Measurements from ENCODE around the gene TUBG2. TPM values are rescaled to one million over a fixed set of nuclear protein-coding genes. Genes with fewer than 3 reads are reported as not detected.
"Not testable (repeated sequence)": the region's sequence is repeated elsewhere in the genome, so short reads cannot be mapped to it uniquely, and the experiment has no call there.

TUBG2 gene
- total RNA-seq, 2 donors from 2014 or later, result 17.9 to 19.8 TPM

DNA sequence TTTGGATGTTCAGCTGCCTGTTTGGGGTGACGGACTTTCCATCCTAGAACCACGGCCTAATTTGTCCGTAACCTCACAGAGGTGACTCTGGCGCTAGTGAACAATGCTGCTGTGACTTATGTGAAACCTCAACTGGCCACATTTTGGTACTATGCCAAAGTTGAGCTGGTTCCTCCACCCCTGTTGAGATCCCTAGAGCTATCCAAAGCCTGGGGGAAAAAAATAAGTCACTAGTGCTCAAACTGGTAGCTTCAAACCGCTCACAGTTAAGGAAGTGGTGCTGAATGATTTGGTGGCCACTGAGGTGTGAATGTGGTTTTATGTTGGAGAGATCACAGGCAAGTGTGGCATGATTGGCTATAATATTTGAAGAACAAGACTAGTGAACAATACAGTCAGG is 11.3 kb upstream of the TUBG2 start:
- no peak for DNase-seq (ENCODE audit: low spot score)
- intact Hi-C loops (cut with DNase I), result no loop called here

- no peak for DNase-seq (ENCODE audit: low spot score)
- intact Hi-C loops (cut with DNase I), result no loop called here
Measured at GRCh38 chr17:42651392-42651791, 7.7 kb upstream of the TUBG2 start.

GRCh38 chr17:42653179-42654124 is 5.6 kb upstream of the TUBG2 start:
- intact Hi-C loops (cut with DNase I), result no loop called here
- peak; percentile 93 for DNase-seq (ENCODE audit: low spot score)

DNA sequence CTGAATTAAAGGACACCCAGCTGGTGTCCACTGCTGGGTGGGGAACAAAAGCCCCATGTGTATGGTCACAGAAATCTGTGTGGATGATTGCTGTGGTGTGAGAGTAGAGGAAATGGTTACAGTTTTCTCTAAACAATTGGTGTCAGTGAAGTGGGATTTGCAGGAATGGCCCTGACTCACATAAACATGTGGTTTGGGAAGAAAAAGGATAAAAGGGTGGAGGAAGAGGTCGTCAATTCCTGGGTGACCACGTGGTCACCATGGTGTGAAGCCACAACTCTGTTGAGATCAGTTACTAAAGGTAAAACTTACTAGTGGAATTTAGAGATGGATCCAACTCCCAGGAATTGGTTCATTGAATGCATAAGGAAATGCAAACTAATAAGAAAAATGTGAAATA is 3.6 kb upstream of the TUBG2 start:
- DNase-seq (ENCODE audit: low spot score), result no peak
- intact Hi-C loops (cut with DNase I), result no loop called here

- intact Hi-C loops (cut with DNase I), result no loop called here
- DNase-seq (ENCODE audit: low spot score), result no peak
Measured at GRCh38 chr17:42657824-42658588, 1.1 kb upstream of the TUBG2 start.

GRCh38 chr17:42659932-42660274 is 819 bp downstream of the TUBG2 start:
- intact Hi-C loops (cut with DNase I), result loop anchor here in 1 of 2 donors (5.0 kb wide), 1 partner anchor 48 kb away; no protein-coding TSS in a partner anchor
- DNase-seq (ENCODE audit: low spot score), result not testable (repeated sequence)

DNA sequence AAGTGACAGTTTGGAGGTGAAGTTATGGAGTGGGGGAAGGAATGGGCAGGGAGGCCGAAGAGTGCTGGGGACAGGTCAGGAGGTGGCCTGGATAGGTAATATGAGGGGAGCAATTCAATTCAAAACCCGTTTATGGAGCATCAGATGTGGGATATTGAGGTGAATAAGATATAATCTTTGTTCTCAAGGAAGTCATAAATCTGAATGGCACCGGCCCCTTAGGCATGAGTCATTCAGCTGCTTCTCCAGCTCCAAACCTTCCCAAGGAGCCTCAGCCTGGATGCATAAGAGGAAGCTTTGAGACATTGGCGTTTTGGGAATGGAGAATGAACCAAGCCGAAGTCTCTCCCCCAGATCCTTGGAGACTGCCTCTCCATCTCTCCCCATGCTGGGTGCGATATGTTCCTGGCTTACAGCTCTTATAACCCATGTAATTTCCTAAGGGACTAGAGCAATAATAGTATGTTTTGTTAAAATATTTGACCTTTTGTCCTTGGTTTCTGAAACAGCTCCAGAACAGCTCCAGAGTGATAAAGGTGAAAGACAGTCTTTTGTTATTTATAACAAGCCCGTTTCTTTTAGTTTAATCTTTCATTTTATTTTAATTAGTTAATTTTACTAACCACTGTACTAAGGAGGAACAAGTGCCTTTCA is 1.7 kb downstream of the TUBG2 start:
- DNase-seq (ENCODE audit: low spot score), result peak; percentile 17
- intact Hi-C loops (cut with DNase I), result loop anchor here in 1 of 2 donors (5.0 kb wide), 1 partner anchor 49 kb away; no protein-coding TSS in a partner anchor

- intact Hi-C loops (cut with DNase I), result no loop called here
- peak; percentile 61 for DNase-seq (ENCODE audit: low spot score)
Measured at GRCh38 chr17:42665581-42666001, 6.5 kb downstream of the TUBG2 start.

- peak; percentile 32 for DNase-seq (ENCODE audit: low spot score)
- intact Hi-C loops (cut with DNase I), result not testable (repeated sequence)
Measured at GRCh38 chr17:42666126-42666525, 7.0 kb downstream of the TUBG2 start.

- intact Hi-C loops (cut with DNase I), result no loop called here
- peak; percentile 78 for DNase-seq (ENCODE audit: low spot score)
Measured at GRCh38 chr17:42667088-42667951, 8.2 kb downstream of the TUBG2 start.

DNA sequence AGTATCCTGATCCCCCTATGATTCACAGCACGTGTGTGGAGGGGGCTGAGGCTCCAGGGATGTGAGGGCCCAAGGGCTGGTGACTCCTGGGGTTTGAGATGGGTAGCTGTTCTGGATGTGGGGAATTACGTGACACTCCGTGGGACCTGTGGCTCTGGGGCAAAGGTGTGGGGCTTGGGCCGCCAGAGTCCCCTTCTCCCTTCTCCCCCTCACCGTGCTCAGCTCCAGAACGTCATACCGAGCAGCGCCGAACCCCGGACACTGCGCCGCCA is 10.6 kb downstream of the TUBG2 start:
- no peak for DNase-seq (ENCODE audit: low spot score)
- intact Hi-C loops (cut with DNase I), result no loop called here

- DNase-seq (ENCODE audit: low spot score), result peak; percentile 76
- intact Hi-C loops (cut with DNase I), result loop anchor here in 1 of 2 donors (10.0 kb wide), 1 partner anchor 55 kb away; no protein-coding TSS in a partner anchor
Measured at GRCh38 chr17:42669977-42670788, 11.1 kb downstream of the TUBG2 start.

DNA sequence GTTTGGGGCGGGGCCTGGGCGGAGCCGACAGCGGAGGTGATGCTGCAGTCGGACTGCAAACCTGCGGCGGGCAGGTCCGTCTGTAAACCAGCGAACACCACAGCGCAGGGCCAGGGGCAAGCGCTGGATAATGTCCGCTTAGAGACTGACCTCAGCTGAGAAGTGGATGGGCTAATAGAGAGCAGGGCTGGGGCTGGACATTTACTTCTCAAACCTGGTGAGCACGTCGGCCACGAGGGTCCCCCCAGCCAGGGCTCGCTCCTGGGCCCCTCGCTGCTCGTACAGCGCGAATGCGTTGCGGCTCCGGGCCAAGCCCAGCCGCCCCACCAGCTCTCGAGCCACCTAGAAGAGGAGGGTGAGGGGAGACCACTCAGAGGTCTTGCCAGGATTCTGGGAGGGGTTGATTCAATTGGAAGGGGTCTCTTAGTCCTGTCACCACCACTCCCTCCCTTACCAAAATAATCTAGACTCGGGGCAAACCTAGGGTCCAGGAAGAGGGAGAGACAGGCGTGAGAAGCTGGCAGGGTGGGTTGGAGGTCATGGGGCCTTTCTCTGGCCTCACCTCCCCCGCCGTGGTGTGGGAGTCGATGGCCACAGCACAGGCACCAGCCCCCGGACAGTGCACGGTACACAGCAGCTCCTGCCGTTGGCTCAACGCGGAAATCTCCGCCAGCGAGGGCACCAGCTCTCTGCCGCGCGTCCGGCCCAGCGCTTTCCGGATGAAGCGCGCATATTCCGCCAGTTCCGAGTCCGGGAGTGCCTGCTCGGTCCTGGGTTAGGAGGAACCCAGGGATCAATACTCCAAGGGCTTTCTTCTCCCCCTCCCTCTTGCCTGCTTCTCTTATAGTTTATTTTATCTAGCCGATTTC is 11.9 kb downstream of the TUBG2 start:
- intact Hi-C loops (cut with DNase I), result loop anchor here in 1 of 2 donors (10.0 kb wide), 1 partner anchor 56 kb away; no protein-coding TSS in a partner anchor
- no peak for DNase-seq (ENCODE audit: low spot score)

- no peak for DNase-seq (ENCODE audit: low spot score)
- intact Hi-C loops (cut with DNase I), result loop anchor here in 1 of 2 donors (10.0 kb wide), 1 partner anchor 57 kb away; no protein-coding TSS in a partner anchor
Measured at GRCh38 chr17:42672038-42672437, 13.0 kb downstream of the TUBG2 start.

DNA sequence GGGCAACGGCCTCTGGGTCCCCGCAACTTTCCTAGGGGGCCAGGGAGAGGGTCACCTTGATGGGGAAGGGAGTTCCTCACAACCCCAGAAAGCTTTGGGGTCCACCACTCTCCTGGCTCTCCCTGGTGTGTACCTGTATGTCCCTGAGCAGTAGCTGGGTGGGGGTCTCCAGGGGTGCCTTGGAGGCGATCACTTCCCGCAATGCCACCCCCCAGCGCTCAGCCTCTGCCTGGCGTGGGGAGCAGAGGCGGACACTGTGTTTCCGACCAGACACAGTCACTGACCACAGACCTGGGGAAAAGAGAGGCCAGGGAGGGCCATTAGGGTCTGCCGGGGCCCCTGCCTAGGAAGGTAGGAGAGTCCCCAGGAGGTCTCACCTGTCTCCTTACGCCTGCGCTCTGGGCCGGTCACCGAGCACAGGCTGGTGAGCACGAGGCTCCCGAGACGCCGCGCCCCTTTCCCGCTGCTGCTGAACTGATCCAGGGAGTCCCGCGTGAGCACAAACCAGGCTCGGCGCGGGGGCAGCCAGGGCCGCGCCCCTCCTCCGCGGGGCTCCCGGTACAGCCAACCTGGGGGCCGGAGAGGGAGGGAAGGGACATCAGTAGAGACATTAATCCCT is 14.3 kb downstream of the TUBG2 start:
- DNase-seq (ENCODE audit: low spot score), result no peak
- intact Hi-C loops (cut with DNase I), result loop anchor here in 1 of 2 donors (10.0 kb wide), 1 partner anchor 59 kb away; no protein-coding TSS in a partner anchor

Measured in posterior vena cava (tissue), 2 donors.